Measurements from ENCODE around the gene ZNF48.

ZNF48 gene

DNA sequence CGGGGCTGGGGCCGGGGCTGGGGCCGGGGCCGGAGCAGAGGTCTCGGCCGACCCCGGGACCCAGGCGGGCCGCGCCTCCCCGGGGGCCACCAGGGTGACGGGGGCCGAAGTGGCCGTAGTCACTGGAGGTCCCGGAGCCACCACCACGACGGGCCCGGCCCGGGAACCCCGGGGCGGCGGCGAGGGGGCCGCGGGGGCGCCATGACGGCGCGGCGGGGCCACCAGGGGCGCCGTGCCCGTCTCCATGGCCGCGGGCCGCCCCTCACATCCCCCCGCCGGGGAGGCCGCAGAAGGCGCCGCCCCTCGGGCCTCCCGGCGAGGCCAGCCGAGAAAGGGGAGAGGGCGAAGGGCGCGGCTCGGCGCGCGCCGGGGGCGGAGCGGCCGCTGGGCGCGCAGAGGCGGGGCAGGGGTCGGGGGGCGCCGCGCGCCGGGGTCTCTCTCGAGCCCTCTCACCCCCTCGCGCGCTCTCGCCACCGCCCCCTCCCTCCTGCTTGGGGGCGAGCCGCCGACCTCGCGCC lies 25.2 kb upstream of the ZNF48 start:
- no peaks in the 10 kb centered on the region for H3K27me3 ChIP-seq (ENCODE audit: control insufficient read depth in 2 of 2, insufficient read depth in 2 of 2, low read length in 2 of 2)
- peaks cover 6 to 8% of the 10 kb centered on the region in 2 donors for H3K36me3 ChIP-seq (ENCODE audit: control insufficient read depth in 2 of 2, insufficient read depth in 2 of 2, low read length in 2 of 2)
- peak overlapping the region in 1 of 2 donors; percentile 75 for H3K9ac ChIP-seq (ENCODE audit: low read depth in 1 of 2, low read length in 2 of 2)
- peaks cover 24 to 32% of the 10 kb centered on the region in 2 donors for H3K4me1 ChIP-seq (ENCODE audit: control insufficient read depth in 2 of 2, insufficient read depth in 2 of 2, low read length in 2 of 2)
- H3K9me3 ChIP-seq (ENCODE audit: control insufficient read depth in 2 of 2, low read length in 2 of 2), result no peaks in the 10 kb centered on the region
- peak overlapping the region; percentile 70 to 84 for H3K4me3 ChIP-seq (ENCODE audit: low read length in 2 of 2)
- H3K27ac ChIP-seq (ENCODE audit: low read depth in 2 of 2, low read length in 2 of 2), result peak overlapping the region; percentile 19 to 67

DNA sequence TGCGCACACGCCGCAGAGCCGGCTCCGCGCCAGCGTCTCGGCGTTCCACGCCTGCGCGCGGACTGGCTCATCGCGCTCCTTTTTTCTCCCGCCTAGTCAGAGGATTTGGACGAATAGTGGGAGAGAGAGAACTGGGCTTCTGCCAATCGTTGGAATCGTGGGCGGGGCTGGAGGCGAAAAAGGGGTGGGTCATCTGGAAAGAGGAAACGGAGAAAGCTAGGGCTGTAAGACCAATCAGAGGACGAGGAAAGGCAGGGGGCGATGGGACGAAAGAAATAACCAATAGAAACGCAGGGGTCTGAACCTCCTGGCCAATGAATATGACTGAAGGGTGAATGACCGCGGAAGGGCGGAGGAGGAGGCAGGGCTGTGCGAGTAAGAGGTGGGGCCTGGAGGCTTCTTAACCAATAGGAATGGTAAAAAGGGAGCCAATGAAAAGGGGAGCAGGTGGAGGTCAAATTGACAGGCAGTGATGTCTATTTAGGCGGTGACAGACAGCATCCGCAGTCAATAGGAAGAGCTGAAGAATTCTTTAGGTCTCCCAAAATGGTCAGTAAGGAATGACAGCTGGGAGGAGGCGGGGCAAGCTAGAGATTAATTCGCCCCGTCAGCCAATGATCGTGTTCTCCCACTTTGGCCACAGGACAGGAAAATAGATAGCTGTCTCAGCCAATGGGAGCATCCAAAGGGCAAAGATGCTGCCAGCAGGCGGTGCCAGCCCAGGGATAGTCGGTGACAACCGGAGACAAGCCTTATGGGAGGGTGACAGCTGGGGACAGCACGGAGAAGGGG lies 24.6 kb upstream of the ZNF48 start, which contains the start of gene TBC1D10B:
TSS of gene TBC1D10B (minus strand) at position 39 of the 792 bp plus-strand sequence. CDS start 311 bp downstream, outside the sequence.
- Histone ChIP-seq H3K4me3 (ENCODE audit: low read length in 2 of 2) (peak within 1 kb of the TSS; percentile 70 to 84), H3K4me1 (ENCODE audit: control insufficient read depth in 2 of 2, insufficient read depth in 2 of 2, low read length in 2 of 2) (peaks cover 24 to 32% of the 10 kb centered on the region in 2 donors), H3K9me3 (ENCODE audit: control insufficient read depth in 2 of 2, low read length in 2 of 2) (no peaks in the 10 kb centered on the region)

DNA sequence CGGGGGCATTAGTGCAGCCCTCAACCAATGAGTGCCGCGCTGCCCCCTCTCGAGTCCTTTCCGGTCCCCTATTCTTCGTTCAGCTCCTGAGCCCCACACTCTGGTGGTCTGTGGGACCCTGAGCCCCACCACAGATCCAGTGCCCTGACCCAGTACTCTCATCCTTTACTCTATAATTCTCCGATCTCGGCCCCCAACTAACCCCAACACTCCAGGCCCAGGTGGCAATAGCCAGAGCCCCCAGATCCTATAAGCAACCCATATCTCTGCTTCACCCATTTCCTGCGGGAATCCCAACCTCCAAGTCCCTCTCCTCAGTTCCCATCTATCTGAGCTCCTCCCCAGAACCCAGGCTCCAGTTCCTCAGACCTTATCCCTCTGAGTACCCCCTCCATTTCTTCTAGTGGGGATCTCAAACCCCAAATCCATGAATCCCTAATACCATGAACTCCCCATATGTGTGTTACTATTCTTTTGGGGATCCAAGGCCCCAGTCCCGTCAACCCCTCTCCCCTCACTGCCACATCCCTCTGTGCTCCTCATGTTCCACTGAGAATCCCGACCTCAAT lies 23.9 kb upstream of the ZNF48 start:
- Histone ChIP-seq H3K4me3 (ENCODE audit: low read length in 2 of 2) (peak overlapping the region; percentile 65 to 70), H3K9me3 (ENCODE audit: control insufficient read depth in 2 of 2, low read length in 2 of 2) (no peaks in the 10 kb centered on the region), H3K27me3 (ENCODE audit: control insufficient read depth in 2 of 2, insufficient read depth in 2 of 2, low read length in 2 of 2) (no peaks in the 10 kb centered on the region), H3K27ac (ENCODE audit: low read depth in 2 of 2, low read length in 2 of 2) (peak overlapping the region; percentile 82 to 87), H3K36me3 (ENCODE audit: control insufficient read depth in 2 of 2, insufficient read depth in 2 of 2, low read length in 2 of 2) (no peaks in the 10 kb centered on the region), H3K4me1 (ENCODE audit: control insufficient read depth in 2 of 2, insufficient read depth in 2 of 2, low read length in 2 of 2) (peaks cover 24 to 32% of the 10 kb centered on the region in 2 donors), H3K9ac (ENCODE audit: low read depth in 1 of 2, low read length in 2 of 2) (peak overlapping the region; percentile 72 to 73)

More for the DNA sequence above, 24.6 kb upstream of the ZNF48 start, which contains the start of gene TBC1D10B:
- Histone ChIP-seq H3K36me3 (ENCODE audit: control insufficient read depth in 2 of 2, insufficient read depth in 2 of 2, low read length in 2 of 2) (peaks cover 0 to 2% of the 10 kb centered on the region in 2 donors), H3K27ac (ENCODE audit: low read depth in 2 of 2, low read length in 2 of 2) (peak within 1 kb of the TSS; percentile 82 to 87), H3K27me3 (ENCODE audit: control insufficient read depth in 2 of 2, insufficient read depth in 2 of 2, low read length in 2 of 2) (no peaks in the 10 kb centered on the region), H3K9ac (ENCODE audit: low read depth in 1 of 2, low read length in 2 of 2) (peak within 1 kb of the TSS; percentile 75)

DNA sequence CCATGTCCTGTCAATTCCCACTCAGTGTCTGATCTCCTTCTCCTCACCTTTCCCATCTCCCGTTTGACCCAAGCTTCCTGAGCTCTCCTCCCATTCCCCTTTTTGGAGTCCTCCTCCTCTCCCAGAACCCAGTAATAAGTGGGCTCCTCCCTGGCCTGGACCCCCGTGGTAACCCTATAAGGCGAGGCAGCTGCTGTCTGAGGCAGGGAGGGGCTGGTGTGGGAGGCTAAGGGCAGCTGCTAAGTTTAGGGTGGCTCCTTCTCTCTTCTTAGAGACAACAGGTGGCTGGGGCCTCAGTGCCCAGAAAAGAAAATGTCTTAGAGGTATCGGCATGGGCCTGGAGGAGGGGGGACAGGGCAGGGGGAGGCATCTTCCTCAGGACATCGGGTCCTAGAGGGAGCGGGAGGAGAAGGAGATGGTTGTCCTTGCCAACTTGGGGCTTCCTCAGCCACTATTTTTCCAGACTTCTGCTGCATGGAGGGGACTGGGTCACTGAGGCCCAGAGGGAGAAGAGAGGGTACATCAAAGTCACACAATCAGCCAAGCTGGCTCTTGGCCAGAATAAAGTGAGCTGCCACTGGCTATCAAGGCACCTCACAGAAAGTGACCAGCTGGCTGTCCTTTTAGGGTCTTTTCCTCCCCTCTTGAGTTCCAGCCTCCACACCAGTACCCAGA lies 23.0 kb upstream of the ZNF48 start:
- Histone ChIP-seq H3K27me3 (ENCODE audit: control insufficient read depth in 2 of 2, insufficient read depth in 2 of 2, low read length in 2 of 2) (no peaks in the 10 kb centered on the region), H3K4me3 (ENCODE audit: low read length in 2 of 2) (no peak overlapping the region), H3K9ac (ENCODE audit: low read depth in 1 of 2, low read length in 2 of 2) (peak overlapping the region in 1 of 2 donors; percentile 8), H3K9me3 (ENCODE audit: control insufficient read depth in 2 of 2, low read length in 2 of 2) (no peaks in the 10 kb centered on the region), H3K27ac (ENCODE audit: low read depth in 2 of 2, low read length in 2 of 2) (no peak overlapping the region), H3K36me3 (ENCODE audit: control insufficient read depth in 2 of 2, insufficient read depth in 2 of 2, low read length in 2 of 2) (no peaks in the 10 kb centered on the region), H3K4me1 (ENCODE audit: control insufficient read depth in 2 of 2, insufficient read depth in 2 of 2, low read length in 2 of 2) (peaks cover 25 to 30% of the 10 kb centered on the region in 2 donors)

- Histone ChIP-seq H3K27ac (ENCODE audit: low read depth in 2 of 2, low read length in 2 of 2) (no peak overlapping the region), H3K4me3 (ENCODE audit: low read length in 2 of 2) (no peak overlapping the region), H3K9me3 (ENCODE audit: control insufficient read depth in 2 of 2, low read length in 2 of 2) (no peaks in the 10 kb centered on the region), H3K36me3 (ENCODE audit: control insufficient read depth in 2 of 2, insufficient read depth in 2 of 2, low read length in 2 of 2) (no peaks in the 10 kb centered on the region), H3K4me1 (ENCODE audit: control insufficient read depth in 2 of 2, insufficient read depth in 2 of 2, low read length in 2 of 2) (peaks cover 23 to 27% of the 10 kb centered on the region in 2 donors), H3K9ac (ENCODE audit: low read depth in 1 of 2, low read length in 2 of 2) (no peak overlapping the region), H3K27me3 (ENCODE audit: control insufficient read depth in 2 of 2, insufficient read depth in 2 of 2, low read length in 2 of 2) (no peaks in the 10 kb centered on the region)
These were observed 22.5 kb upstream of the ZNF48 start for GRCh38 chr16:30372725-30373124.

GRCh38 chr16:30374538-30374937 lies 20.7 kb upstream of the ZNF48 start, which contains the start of gene MYL11:
TSS of gene MYL11 (plus strand) at chr16:30374802. CDS start at chr16:30374858, 56 bp downstream.
- Histone ChIP-seq H3K36me3 (ENCODE audit: control insufficient read depth in 2 of 2, insufficient read depth in 2 of 2, low read length in 2 of 2) (no peaks in the 10 kb centered on the region), H3K4me3 (ENCODE audit: low read length in 2 of 2) (no peak within 1 kb of the TSS), H3K27ac (ENCODE audit: low read depth in 2 of 2, low read length in 2 of 2) (no peak within 1 kb of the TSS), H3K4me1 (ENCODE audit: control insufficient read depth in 2 of 2, insufficient read depth in 2 of 2, low read length in 2 of 2) (peaks cover 19 to 21% of the 10 kb centered on the region in 2 donors), H3K9ac (ENCODE audit: low read depth in 1 of 2, low read length in 2 of 2) (no peak within 1 kb of the TSS), H3K27me3 (ENCODE audit: control insufficient read depth in 2 of 2, insufficient read depth in 2 of 2, low read length in 2 of 2) (no peaks in the 10 kb centered on the region), H3K9me3 (ENCODE audit: control insufficient read depth in 2 of 2, low read length in 2 of 2) (no peaks in the 10 kb centered on the region)

GRCh38 chr16:30375864-30376263 lies 19.4 kb upstream of the ZNF48 start:
- H3K4me3 ChIP-seq (ENCODE audit: low read length in 2 of 2), result no peak overlapping the region
- H3K27me3 ChIP-seq (ENCODE audit: control insufficient read depth in 2 of 2, insufficient read depth in 2 of 2, low read length in 2 of 2), result no peaks in the 10 kb centered on the region
- H3K4me1 ChIP-seq (ENCODE audit: control insufficient read depth in 2 of 2, insufficient read depth in 2 of 2, low read length in 2 of 2), result peaks cover 18 to 23% of the 10 kb centered on the region in 2 donors
- H3K9me3 ChIP-seq (ENCODE audit: control insufficient read depth in 2 of 2, low read length in 2 of 2), result no peaks in the 10 kb centered on the region
- H3K9ac ChIP-seq (ENCODE audit: low read depth in 1 of 2, low read length in 2 of 2), result no peak overlapping the region
- H3K27ac ChIP-seq (ENCODE audit: low read depth in 2 of 2, low read length in 2 of 2), result no peak overlapping the region
- H3K36me3 ChIP-seq (ENCODE audit: control insufficient read depth in 2 of 2, insufficient read depth in 2 of 2, low read length in 2 of 2), result no peaks in the 10 kb centered on the region

DNA sequence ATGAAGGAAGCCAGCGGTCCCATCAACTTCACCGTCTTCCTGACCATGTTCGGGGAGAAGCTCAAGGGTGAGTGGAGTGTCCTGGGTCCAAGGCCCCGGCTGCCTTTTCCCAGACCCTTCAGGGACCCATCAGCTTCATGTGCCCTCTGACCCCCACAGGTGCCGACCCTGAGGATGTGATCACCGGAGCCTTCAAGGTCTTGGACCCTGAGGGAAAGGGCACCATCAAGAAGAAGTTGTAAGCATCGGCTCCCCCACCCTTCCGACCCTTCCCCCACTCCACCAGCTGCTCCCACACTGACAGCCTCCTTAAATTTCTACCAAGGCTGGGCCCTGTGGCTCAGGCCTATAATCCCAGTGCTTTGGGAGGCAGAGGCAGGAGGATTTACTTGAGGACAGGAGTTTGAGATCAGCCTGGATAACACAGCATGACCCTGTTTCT lies 18.7 kb upstream of the ZNF48 start:
- Histone ChIP-seq H3K9ac (ENCODE audit: low read depth in 1 of 2, low read length in 2 of 2) (no peak overlapping the region), H3K4me3 (ENCODE audit: low read length in 2 of 2) (no peak overlapping the region), H3K27me3 (ENCODE audit: control insufficient read depth in 2 of 2, insufficient read depth in 2 of 2, low read length in 2 of 2) (no peaks in the 10 kb centered on the region), H3K36me3 (ENCODE audit: control insufficient read depth in 2 of 2, insufficient read depth in 2 of 2, low read length in 2 of 2) (no peaks in the 10 kb centered on the region), H3K27ac (ENCODE audit: low read depth in 2 of 2, low read length in 2 of 2) (no peak overlapping the region), H3K4me1 (ENCODE audit: control insufficient read depth in 2 of 2, insufficient read depth in 2 of 2, low read length in 2 of 2) (peaks cover 16 to 18% of the 10 kb centered on the region in 2 donors), H3K9me3 (ENCODE audit: control insufficient read depth in 2 of 2, low read length in 2 of 2) (no peaks in the 10 kb centered on the region)

DNA sequence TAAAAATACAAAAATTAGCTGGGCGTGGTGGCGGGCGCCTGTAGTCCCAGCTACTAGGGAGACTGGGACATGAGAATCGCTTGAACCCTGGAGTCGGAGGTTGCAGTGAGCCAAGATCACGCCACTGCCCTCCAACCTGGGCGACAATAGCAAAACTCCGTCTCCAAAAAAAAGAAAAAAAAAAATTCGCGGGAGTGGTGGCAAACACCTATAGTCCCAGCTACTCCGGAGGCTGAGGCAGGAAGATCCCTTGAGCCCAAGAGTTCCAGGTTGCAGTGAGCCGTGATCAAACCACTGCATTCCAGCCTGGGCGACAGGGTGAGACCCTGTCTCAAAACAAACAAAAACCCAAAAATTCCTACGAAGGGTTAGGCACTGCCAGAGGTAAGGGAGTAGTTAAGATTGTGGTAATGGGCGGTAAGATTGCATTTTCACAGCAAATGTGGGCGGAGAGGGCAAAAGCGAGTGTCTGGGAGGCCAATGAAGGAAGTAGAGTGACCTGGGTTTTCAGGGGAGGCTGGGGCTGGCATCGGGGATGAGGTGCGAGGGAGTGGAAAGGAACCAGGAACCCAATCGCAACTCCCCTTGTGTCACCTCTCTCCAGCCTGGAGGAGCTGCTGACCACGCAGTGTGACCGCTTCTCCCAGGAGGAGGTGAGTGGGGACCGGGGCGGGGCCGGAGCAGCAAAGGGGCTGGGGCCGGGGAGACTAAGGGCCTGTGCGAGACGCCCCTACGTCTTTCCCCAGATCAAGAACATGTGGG lies 18.0 kb upstream of the ZNF48 start:
- peak overlapping the region; percentile 100 for H3K27ac ChIP-seq (ENCODE audit: low read depth in 2 of 2, low read length in 2 of 2)
- peak overlapping the region; percentile 92 to 94 for H3K9ac ChIP-seq (ENCODE audit: low read depth in 1 of 2, low read length in 2 of 2)
- peak overlapping the region; percentile 77 to 82 for H3K4me3 ChIP-seq (ENCODE audit: low read length in 2 of 2)
- H3K4me1 ChIP-seq (ENCODE audit: control insufficient read depth in 2 of 2, insufficient read depth in 2 of 2, low read length in 2 of 2), result peaks cover 16% of the 10 kb centered on the region in 2 donors
- no peaks in the 10 kb centered on the region for H3K27me3 ChIP-seq (ENCODE audit: control insufficient read depth in 2 of 2, insufficient read depth in 2 of 2, low read length in 2 of 2)
- H3K36me3 ChIP-seq (ENCODE audit: control insufficient read depth in 2 of 2, insufficient read depth in 2 of 2, low read length in 2 of 2), result no peaks in the 10 kb centered on the region
- no peaks in the 10 kb centered on the region for H3K9me3 ChIP-seq (ENCODE audit: control insufficient read depth in 2 of 2, low read length in 2 of 2)

Data from mucosa of rectum (tissue), 2 donors.